NCI-H2081 treated with DMSO at 0.1 percent for 48 hours (cell line): ENCODE data around the gene HSBP1.

Experiments used
- DNase-seq: peaks from one replicate; lab custom pipeline; 2025; lab: John Stamatoyannopoulos, UW

The HSBP1 gene

GRCh38 chr16:83840060-83840617 is 32.4 kb downstream of the HSBP1 start:
- DNase-seq, result no peak

- DNase-seq, result no peak
These were observed 34.5 kb downstream of the HSBP1 start for GRCh38 chr16:83842291-83842690.

- no peak for DNase-seq
These were observed 35.2 kb downstream of the HSBP1 start for GRCh38 chr16:83842756-83843507.

GRCh38 chr16:83843657-83844056 is 35.9 kb downstream of the HSBP1 start:
- no peak for DNase-seq

- DNase-seq, result no peak
These were observed 37.5 kb downstream of the HSBP1 start for GRCh38 chr16:83845263-83845662.

- no peak for DNase-seq
These were observed 39.8 kb downstream of the HSBP1 start for GRCh38 chr16:83847371-83848225.

- DNase-seq, result no peak
These were observed 41.6 kb downstream of the HSBP1 start for GRCh38 chr16:83849421-83849820.

- no peak for DNase-seq
These were observed 43.2 kb downstream of the HSBP1 start for GRCh38 chr16:83850947-83851346.

- no peak for DNase-seq
These were observed 43.7 kb downstream of the HSBP1 start for GRCh38 chr16:83851473-83851872.

GRCh38 chr16:83852774-83853173 is 45.0 kb downstream of the HSBP1 start:
- DNase-seq, result no peak

- no peak for DNase-seq
These were observed 46.1 kb downstream of the HSBP1 start for GRCh38 chr16:83853834-83854233.

- DNase-seq, result no peak
These were observed 46.6 kb downstream of the HSBP1 start for GRCh38 chr16:83854420-83854819.

- no peak for DNase-seq
These were observed 49.0 kb downstream of the HSBP1 start for GRCh38 chr16:83856792-83857191.

GRCh38 chr16:83859265-83859664 is 51.5 kb downstream of the HSBP1 start:
- DNase-seq, result no peak

- DNase-seq, result no peak
These were observed 54.9 kb downstream of the HSBP1 start for GRCh38 chr16:83862661-83863060.

GRCh38 chr16:83863682-83864081 is 55.9 kb downstream of the HSBP1 start:
- no peak for DNase-seq
